ENCODE data around the gene CDKL2. TPM values are rescaled to one million over a fixed set of nuclear protein-coding genes. Genes with fewer than 3 reads are reported as not detected.

Gene CDKL2
- total and polyA plus RNA-seq, 2 of the 8 experiments (the other 6 are each of a cell fraction or from before 2014, with no cell fraction given) = 1.4 to 2.1 TPM

DNA sequence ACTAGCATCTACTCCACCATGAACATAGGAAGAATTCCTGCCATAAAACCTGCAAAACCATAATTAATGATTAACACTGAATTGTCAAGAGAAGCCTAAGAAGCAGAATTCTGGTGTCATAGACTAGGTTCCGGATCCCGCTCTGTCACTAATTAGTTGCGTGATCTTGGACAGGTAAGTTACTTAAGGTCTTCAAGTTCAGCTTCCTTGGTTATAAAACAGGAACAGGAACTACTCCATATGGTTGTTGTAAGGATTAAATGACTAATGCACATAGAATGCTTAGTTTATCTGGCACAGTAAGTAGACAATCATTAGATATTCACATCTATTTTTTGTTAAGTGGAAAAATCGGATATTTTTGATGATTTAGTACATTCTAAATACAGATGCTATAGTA lies 28.5 kb upstream of the CDKL2 start:
- H3K27ac ChIP-seq (ENCODE audit: low read depth, low read length) = no peak overlapping the region

More for the DNA sequence above, 28.5 kb upstream of the CDKL2 start:
- Histone ChIP-seq H2BK15ac (ENCODE audit: low read length) (no peak overlapping the region), H3K9me3 (ENCODE audit: insufficient read depth in 2 of 2, low read depth in 1 of 2, low read length in 1 of 2) (no peaks in the 10 kb centered on the region), H3K18ac (ENCODE audit: extremely low read depth, low read length) (no peak overlapping the region), H3K4me1 (replicated peaks in 1 of 4; ENCODE audit: control insufficient read depth in 3 of 4, insufficient read depth in 4 of 4, low read length in 3 of 4) (no peaks in the 10 kb centered on the region; a peak in 1 of 7 replicates), H3K4me2 (ENCODE audit: insufficient read depth in 1 of 2, low read depth in 2 of 2, low read length in 2 of 2) (no peak overlapping the region), H3K79me2 (ENCODE audit: control insufficient read depth in 1 of 2, insufficient read depth in 2 of 2, low read length in 2 of 2) (peaks cover 4 to 85% of the 10 kb centered on the region in 2 experiments), H3K36me3 (ENCODE audit: control insufficient read depth in 2 of 4, insufficient read depth in 4 of 4, low read length in 3 of 4) (peaks cover 10 to 80% (median 43%) of the 10 kb centered on the region in 4 experiments; a peak in 7 of 8 replicates), H3K23ac (ENCODE audit: insufficient read length) (no peak overlapping the region), H3K14ac (ENCODE audit: insufficient read length) (no peak overlapping the region), H2BK120ac (replicated peaks; ENCODE audit: low read depth, low read length) (no peak overlapping the region), H3K23me2 (ENCODE audit: low read depth, low read length) (no peaks in the 10 kb centered on the region), H3K4ac (replicated peaks; ENCODE audit: insufficient read length, low read depth, low read length) (no peak overlapping the region), H4K91ac (replicated peaks; ENCODE audit: insufficient read length, low read length) (no peak overlapping the region), H4K20me1 (replicated peaks in 1 of 2; ENCODE audit: control insufficient read depth in 1 of 2, insufficient read depth in 2 of 2, low read length in 2 of 2) (peaks cover 9 to 13% of the 10 kb centered on the region in 2 experiments), H2AK5ac (ENCODE audit: low read depth, low read length) (no peak overlapping the region), H2BK12ac (ENCODE audit: low read depth, low read length) (no peak overlapping the region), H3K9ac (replicated peaks in 1 of 4; ENCODE audit: extremely low read depth in 1 of 4, low read depth in 3 of 4, low read length in 3 of 4) (no peak overlapping the region), H3K4me3 (ENCODE audit: extremely low read depth in 1 of 4, insufficient read depth in 2 of 4, low read depth in 3 of 4, low read length in 4 of 4) (no peak overlapping the region), H2BK20ac (ENCODE audit: low read length) (no peak overlapping the region), H2BK5ac (ENCODE audit: low read depth, low read length) (no peak overlapping the region), H3K27me3 (replicated peaks in 1 of 4; ENCODE audit: control insufficient read depth in 3 of 4, extremely low read depth in 1 of 4, insufficient read depth in 3 of 4, low read length in 3 of 4) (no peaks in the 10 kb centered on the region), H3K56ac (replicated peaks; ENCODE audit: insufficient read length, low read depth, low read length) (no peak overlapping the region), H2AFZ (ENCODE audit: low read length) (no peak overlapping the region), H4K5ac (ENCODE audit: insufficient read length, low read depth, low read length) (no peak overlapping the region), H3K79me1 (ENCODE audit: low read depth, low read length) (no peaks in the 10 kb centered on the region), H4K8ac (ENCODE audit: extremely low read depth, insufficient read depth, low read length) (no peak overlapping the region)
- FAIRE-seq = no peak
- DNase-seq (ENCODE audit: low read depth in 1 of 2, low spot score in 2 of 2) = no peak
- CTCF ChIA-PET (ENCODE audit: partially characterized antibody) = interaction anchor here (1.4 kb wide), 1 partner anchor 33 kb away, joined by 4 read pairs; no protein-coding TSS in a partner anchor
- no peak for TF ChIP-seq TAF7 (optimal IDR thresholded peaks at IDR 0.05; ENCODE audit: borderline replicate concordance, low read depth, low read length)
- no peak for TF ChIP-seq YY1 (IDR thresholded peaks at IDR 0.05; ENCODE audit: low read depth, low read length)
- no peak for TF ChIP-seq EZH2 (IDR thresholded peaks at IDR 0.05; ENCODE audit: low read depth, low read length, severe bottlenecking)
- TF ChIP-seq, protein P1, sequence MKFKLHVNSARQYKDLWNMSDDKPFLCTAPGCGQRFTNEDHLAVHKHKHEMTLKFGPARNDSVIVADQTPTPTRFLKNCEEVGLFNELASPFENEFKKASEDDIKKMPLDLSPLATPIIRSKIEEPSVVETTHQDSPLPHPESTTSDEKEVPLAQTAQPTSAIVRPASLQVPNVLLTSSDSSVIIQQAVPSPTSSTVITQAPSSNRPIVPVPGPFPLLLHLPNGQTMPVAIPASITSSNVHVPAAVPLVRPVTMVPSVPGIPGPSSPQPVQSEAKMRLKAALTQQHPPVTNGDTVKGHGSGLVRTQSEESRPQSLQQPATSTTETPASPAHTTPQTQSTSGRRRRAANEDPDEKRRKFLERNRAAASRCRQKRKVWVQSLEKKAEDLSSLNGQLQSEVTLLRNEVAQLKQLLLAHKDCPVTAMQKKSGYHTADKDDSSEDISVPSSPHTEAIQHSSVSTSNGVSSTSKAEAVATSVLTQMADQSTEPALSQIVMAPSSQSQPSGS (IDR thresholded peaks at IDR 0.05; ENCODE audit: low read length) = no peak
- 91% methylated on average over 4 of the region's 4 CpGs; no CpG with 5 or more reads in 1 of the 2 experiments for WGBS, 2 experiments (ENCODE audit: extremely low coverage in 1 of 2, insufficient coverage in 1 of 2, insufficient read length in 1 of 2, insufficient replicate concordance in 2 of 2, low coverage in 1 of 2, low lambda C conversion rate in 2 of 2, missing lambda C conversion rate in 1 of 2)
- POLR2A ChIA-PET (ENCODE audit: partially characterized antibody) = interaction anchor here (0.8 to 2.9 kb wide), 4 partner anchors 10 to 66 kb away, joined by 3 to 16 read pairs (median 6); partner anchors contain the start of gene USO1

Data from H1 (cell line).